Esophagus muscularis mucosa (tissue), 4 donors: ENCODE data around the gene CMTR1. TPM values are rescaled to one million over a fixed set of nuclear protein-coding genes. Genes with fewer than 3 reads are reported as not detected.

Experiments
- DNase-seq: peaks from one replicate; pipeline ENCODE4 v3.0.0-alpha.2; 2017; ENCODE audit errors: extremely low spot score
- H3K27ac ChIP-seq, 4 donors: fragments of 200-600 bp; sonication (generic); replicated peaks in 1 of 4; 1 replicate in 3 of 4; 2 replicates in 1 of 4; pipeline ENCODE4 v1.5.1; 2016 to 2019; ENCODE audit warnings: mild to moderate bottlenecking in 1 of 4
- H3K27me3 ChIP-seq, 4 donors: fragments of 200-600 bp; sonication (generic); one replicate each; pipeline versions ENCODE4 v1.5.1 to v1.6.0; 2016 to 2019
- H3K36me3 ChIP-seq, 4 donors: fragments of 200-600 bp; sonication (generic); one replicate each; pipeline ENCODE4 v1.5.1; 2016 to 2019
- H3K4me1 ChIP-seq, 4 donors: fragments of 200-600 bp; sonication (generic); one replicate each; pipeline ENCODE4 v1.5.1; 2016 to 2019
- H3K4me3 ChIP-seq, 4 donors: fragments of 200-600 bp; sonication (generic); 1 replicate in 2 of 4; 2 replicates in 2 of 4; pipeline ENCODE4 v1.5.1; 2016 to 2019; ENCODE audit warnings: mild to moderate bottlenecking in 4 of 4, moderate library complexity in 1 of 4
- H3K9me3 ChIP-seq, 4 donors: fragments of 200-600 bp; sonication (generic); 1 replicate in 3 of 4; 2 replicates in 1 of 4; pipeline ENCODE4 v1.5.1; 2016 to 2019
- CTCF ChIP-seq, 3 experiments: fragments of 200-600 bp in 2 of 3; fragments of 450-650 bp in 1 of 3; sonication (generic) in 2 of 3; IDR thresholded peaks; one replicate each; pipeline ENCODE4 v1.5.1; 2017 to 2019; ENCODE audit warnings: antibody characterized with exemption in 3 of 3, mild to moderate bottlenecking in 2 of 3, moderate library complexity in 1 of 3
- EP300 ChIP-seq: sonication (generic); formaldehyde crosslinking; IDR thresholded peaks from one replicate; pipeline ENCODE4 v1.6.1; 2017; ENCODE audit warnings: antibody characterized with exemption
- POLR2A ChIP-seq: fragments of 450-650 bp; IDR thresholded peaks from one replicate; pipeline ENCODE4 v1.6.1; 2017; ENCODE audit warnings: antibody characterized with exemption, moderate library complexity, mild to moderate bottlenecking, low read depth
- POLR2AphosphoS5 ChIP-seq, 2 donors: sonication (generic); formaldehyde crosslinking; IDR thresholded peaks; one replicate each; pipeline ENCODE4 v1.6.1; 2017; ENCODE audit warnings: antibody characterized with exemption in 2 of 2
- WGBS: methylation state at CpG from one replicate; pipeline ENCODE4 v1.1.5; 2018; 5-methylcytosine and 5-hydroxymethylcytosine counted together
- intact Hi-C: fragments of 100-400 bp; cut with DNase I; formaldehyde crosslinking; loops from one replicate; pipeline ENCODE4 v1.15.1; 2023
- total RNA-seq, 4 donors: library from RNA; depleted of rRNA; stranded (reverse); fragments of >200 nt; gene quantifications; one replicate each; pipeline versions ENCODE4 v1.1.0 to v1.2.1, GENCODE V29; 2016

CMTR1 gene
- total RNA-seq, 4 donors from 2014 or later: 32.3 to 44.5 (median 35.9) TPM

- H3K4me3 ChIP-seq: no peak overlapping the region
- no peak overlapping the region for H3K27ac ChIP-seq
- peaks cover 5 to 23% (median 11%) of the 10 kb centered on the region in 4 donors for H3K4me1 ChIP-seq
- peaks cover 69 to 100% (median 98%) of the 10 kb centered on the region in 4 donors for H3K36me3 ChIP-seq
- no peaks in the 10 kb centered on the region for H3K9me3 ChIP-seq
- DNase-seq: no peak
- 87% methylated on average over 18 of the region's 18 CpGs for WGBS
- TF ChIP-seq EP300 (no peak), POLR2AphosphoS5 (IDR thresholded peaks at IDR 0.05) (no peak), POLR2A (no peak), CTCF (IDR thresholded peaks at IDR 0.05) (no peak)
- H3K27me3 ChIP-seq: no peaks in the 10 kb centered on the region
- intact Hi-C loops: no loop called here
Observed at GRCh38 chr6:37477656-37478435, 44.8 kb downstream of the CMTR1 start.

- Histone ChIP-seq H3K9me3 (no peaks in the 10 kb centered on the region), H3K36me3 (peaks cover 62 to 100% (median 98%) of the 10 kb centered on the region in 4 donors), H3K4me1 (peaks cover 0 to 18% (median 3%) of the 10 kb centered on the region in 4 donors), H3K27me3 (no peaks in the 10 kb centered on the region), H3K27ac (no peak overlapping the region), H3K4me3 (no peak overlapping the region)
- no peak for DNase-seq
- TF ChIP-seq EP300: no peak
- no peak for TF ChIP-seq POLR2A
- no peak for TF ChIP-seq POLR2AphosphoS5 (IDR thresholded peaks at IDR 0.05)
- TF ChIP-seq CTCF (IDR thresholded peaks at IDR 0.05): no peak
- WGBS: 100% methylated on average over 4 of the region's 7 CpGs
- intact Hi-C loops: no loop called here
Observed at GRCh38 chr6:37478827-37479226, 45.8 kb downstream of the CMTR1 start.

- H3K4me3 ChIP-seq: no peak overlapping the region
- peaks cover 0 to 17% (median 6%) of the 10 kb centered on the region in 4 donors for H3K4me1 ChIP-seq
- H3K9me3 ChIP-seq: no peaks in the 10 kb centered on the region
- intact Hi-C loops: no loop called here
- peaks cover 61 to 99% (median 96%) of the 10 kb centered on the region in 4 donors for H3K36me3 ChIP-seq
- no peak for TF ChIP-seq EP300
- DNase-seq: no peak
- H3K27ac ChIP-seq: no peak overlapping the region
- no peaks in the 10 kb centered on the region for H3K27me3 ChIP-seq
- no CpG with 5 or more reads among the region's 6 CpGs for WGBS
Observed at GRCh38 chr6:37479266-37479854, 46.3 kb downstream of the CMTR1 start.

- Histone ChIP-seq H3K27me3 (no peaks in the 10 kb centered on the region), H3K36me3 (peaks cover 52 to 98% (median 89%) of the 10 kb centered on the region in 4 donors), H3K4me1 (peaks cover 0 to 17% (median 7%) of the 10 kb centered on the region in 4 donors), H3K9me3 (no peaks in the 10 kb centered on the region), H3K4me3 (no peak overlapping the region), H3K27ac (no peak overlapping the region)
- no peak for TF ChIP-seq CTCF (IDR thresholded peaks at IDR 0.05)
- no peak for TF ChIP-seq EP300
- no peak for TF ChIP-seq POLR2A
- TF ChIP-seq POLR2AphosphoS5 (IDR thresholded peaks at IDR 0.05): no peak
- intact Hi-C loops: no loop called here
- DNase-seq: no peak
- whole genome bisulfite sequencing: 100% methylated on average over 1 of the region's 1 CpG
Observed at GRCh38 chr6:37480118-37480736, 47.2 kb downstream of the CMTR1 start.

- intact Hi-C loops: no loop called here
- TF ChIP-seq CTCF (IDR thresholded peaks at IDR 0.05) (no peak), POLR2A (no peak), EP300 (no peak), POLR2AphosphoS5 (IDR thresholded peaks at IDR 0.05) (no peak)
- H3K4me1 ChIP-seq: peaks cover 0 to 17% (median 7%) of the 10 kb centered on the region in 4 donors
- H3K9me3 ChIP-seq: no peaks in the 10 kb centered on the region
- peaks cover 46 to 96% (median 80%) of the 10 kb centered on the region in 4 donors for H3K36me3 ChIP-seq
- WGBS: 54% methylated on average over 6 of the region's 7 CpGs
- no peak overlapping the region for H3K4me3 ChIP-seq
- no peaks in the 10 kb centered on the region for H3K27me3 ChIP-seq
- H3K27ac ChIP-seq: no peak overlapping the region
- DNase-seq: no peak
Observed at GRCh38 chr6:37480951-37481534, 48.0 kb downstream of the CMTR1 start.
